Gastroesophageal sphincter (tissue), 3 donors: ENCODE data around the gene STX19.

Experiments
- POLR2A ChIP-seq, 2 donors: fragments of 450-650 bp; IDR thresholded peaks; one replicate each; pipeline ENCODE4 v1.6.1; 2017; ENCODE audit warnings: antibody characterized with exemption in 2 of 2, mild to moderate bottlenecking in 2 of 2, moderate library complexity in 1 of 2
- TF ChIP-seq, protein P1 (sequence below), 4 experiments: fragments of 200-600 bp in 2 of 4; fragments of 450-650 bp in 2 of 4; sonication (generic) in 1 of 4; IDR thresholded peaks; one replicate each; pipeline ENCODE4 v1.5.1; 2017 to 2019; ENCODE audit warnings: antibody characterized with exemption in 4 of 4, mild to moderate bottlenecking in 2 of 4, moderate library complexity in 2 of 4

- TF ChIP-seq, protein P1, sequence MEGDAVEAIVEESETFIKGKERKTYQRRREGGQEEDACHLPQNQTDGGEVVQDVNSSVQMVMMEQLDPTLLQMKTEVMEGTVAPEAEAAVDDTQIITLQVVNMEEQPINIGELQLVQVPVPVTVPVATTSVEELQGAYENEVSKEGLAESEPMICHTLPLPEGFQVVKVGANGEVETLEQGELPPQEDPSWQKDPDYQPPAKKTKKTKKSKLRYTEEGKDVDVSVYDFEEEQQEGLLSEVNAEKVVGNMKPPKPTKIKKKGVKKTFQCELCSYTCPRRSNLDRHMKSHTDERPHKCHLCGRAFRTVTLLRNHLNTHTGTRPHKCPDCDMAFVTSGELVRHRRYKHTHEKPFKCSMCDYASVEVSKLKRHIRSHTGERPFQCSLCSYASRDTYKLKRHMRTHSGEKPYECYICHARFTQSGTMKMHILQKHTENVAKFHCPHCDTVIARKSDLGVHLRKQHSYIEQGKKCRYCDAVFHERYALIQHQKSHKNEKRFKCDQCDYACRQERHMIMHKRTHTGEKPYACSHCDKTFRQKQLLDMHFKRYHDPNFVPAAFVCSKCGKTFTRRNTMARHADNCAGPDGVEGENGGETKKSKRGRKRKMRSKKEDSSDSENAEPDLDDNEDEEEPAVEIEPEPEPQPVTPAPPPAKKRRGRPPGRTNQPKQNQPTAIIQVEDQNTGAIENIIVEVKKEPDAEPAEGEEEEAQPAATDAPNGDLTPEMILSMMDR (IDR thresholded peaks at IDR 0.05) = no peak
- TF ChIP-seq POLR2A (IDR thresholded peaks at IDR 0.05) = no peak
Measured at GRCh38 chr3:94028093-94028837, at the start of gene STX19.
